ENCODE measurements around the gene NAP1L1.

- TF ChIP-seq POLR2A (IDR thresholded peaks at IDR 0.05; ENCODE audit: extremely low read depth, insufficient read length) (no peak), MAX (IDR thresholded peaks at IDR 0.05; ENCODE audit: low read depth, low read length) (no peak), CTCF (IDR thresholded peaks at IDR 0.05; ENCODE audit: low read depth, low read length) (no peak), MYC (IDR thresholded peaks at IDR 0.05; ENCODE audit: low read depth, low read length) (no peak)
Measured at GRCh38 chr12:76023069-76023690, 61.3 kb downstream of the NAP1L1 start.
